GM06990 (cell line): ENCODE data around the gene YOD1.

Experiments
- DNase-seq: peaks from one replicate; pipeline ENCODE4 v3.0.0-alpha.2; 2011; ENCODE audit not compliant: insufficient read length; ENCODE audit errors: extremely low read depth
- H3K27me3 ChIP-seq: replicated peaks from 2 replicates; pipeline ENCODE4 v1.6.0; 2011; ENCODE audit warnings: low read length; ENCODE audit not compliant: control insufficient read depth, insufficient read depth
- H3K36me3 ChIP-seq: 2 replicates; pipeline ENCODE4 v1.5.1; 2011; ENCODE audit warnings: low read length; ENCODE audit not compliant: control insufficient read depth, insufficient read depth
- H3K4me3 ChIP-seq: replicated peaks from 2 replicates; pipeline ENCODE4 v1.5.1; 2011; ENCODE audit warnings: low read depth, mild to moderate bottlenecking, control low read depth, low read length
- CTCF ChIP-seq: IDR thresholded peaks from 2 replicates; pipeline ENCODE4 v1.5.1; 2011; ENCODE audit warnings: low read length, control low read depth, mild to moderate bottlenecking, inconsistent platforms; ENCODE audit not compliant: insufficient read depth, poor library complexity, severe bottlenecking

The YOD1 gene

GRCh38 chr1:207063014-207063413 lies 12.0 kb upstream of the YOD1 start:
- DNase-seq = no peak
- Histone ChIP-seq H3K4me3 (no peak overlapping the region), H3K36me3 (no peaks in the 10 kb centered on the region), H3K27me3 (no peaks in the 10 kb centered on the region)
- no peak for TF ChIP-seq CTCF

- Histone ChIP-seq H3K4me3 (no peak overlapping the region), H3K27me3 (no peaks in the 10 kb centered on the region), H3K36me3 (no peaks in the 10 kb centered on the region)
- DNase-seq = no peak
- TF ChIP-seq CTCF = no peak
Observed at GRCh38 chr1:207062058-207062457, 11.1 kb upstream of the YOD1 start.

- TF ChIP-seq CTCF = no peak
- no peak for DNase-seq
- Histone ChIP-seq H3K36me3 (no peaks in the 10 kb centered on the region), H3K27me3 (no peaks in the 10 kb centered on the region), H3K4me3 (no peak overlapping the region)
Observed at GRCh38 chr1:207060596-207060995, 9.6 kb upstream of the YOD1 start.

DNA sequence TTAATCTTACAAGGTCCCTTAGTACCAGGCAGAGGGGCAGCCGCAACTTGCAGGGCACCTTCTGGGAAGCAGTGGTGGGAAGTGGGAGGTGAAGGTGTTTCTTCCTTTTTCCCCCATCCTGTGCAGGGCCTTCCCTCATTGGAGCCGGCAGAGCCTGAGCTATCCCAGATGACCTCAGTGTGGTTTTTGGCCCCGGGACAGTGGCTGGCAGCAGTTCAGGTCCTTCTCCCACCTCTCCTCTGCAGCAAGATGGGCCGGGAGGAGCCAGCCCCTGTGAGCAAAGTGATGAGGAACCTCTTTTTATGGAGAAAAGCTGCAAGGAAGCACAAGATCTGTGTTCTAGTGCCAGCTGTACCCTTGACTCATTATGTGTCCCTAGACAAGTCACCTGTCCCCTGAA lies 8.9 kb upstream of the YOD1 start:
- TF ChIP-seq CTCF = no peak
- H3K27me3 ChIP-seq = no peaks in the 10 kb centered on the region
- H3K36me3 ChIP-seq = no peaks in the 10 kb centered on the region
- no peak for DNase-seq
- H3K4me3 ChIP-seq = no peak overlapping the region

- no peak overlapping the region for H3K4me3 ChIP-seq
- TF ChIP-seq CTCF = peak; percentile 13
- no peak for DNase-seq
- H3K36me3 ChIP-seq = no peaks in the 10 kb centered on the region
- H3K27me3 ChIP-seq = no peaks in the 10 kb centered on the region
Observed at GRCh38 chr1:207058878-207059867, 8.2 kb upstream of the YOD1 start.
